SU-DHL-6 (cell line): ENCODE measurements around the gene TSPO.

ENCODE experiments used
- H2AFZ ChIP-seq: fragments of 200-600 bp; sonication (generic); 2 replicates; pipeline ENCODE4 v1.6.1; 2014; ENCODE audit warnings: low read depth, mild to moderate bottlenecking, moderate library complexity, mixed read lengths, antibody characterized with exemption, low read length; ENCODE audit not compliant: severe bottlenecking
- H3F3A ChIP-seq: fragments of 200-600 bp; shearing (Covaris generic); 2 replicates; pipeline ENCODE4 v1.6.0; 2016; ENCODE audit warnings: antibody characterized with exemption, mild to moderate bottlenecking; ENCODE audit not compliant: insufficient read depth
- H3K27ac ChIP-seq: fragments of 200-600 bp; sonication (generic); 2 replicates; pipeline ENCODE4 v1.5.1; 2016; ENCODE audit warnings: low read depth, mild to moderate bottlenecking, low read length, moderate library complexity, mixed read lengths
- H3K27me3 ChIP-seq: fragments of 200-600 bp; sonication (generic), shearing (Covaris generic); 2 replicates; pipeline ENCODE4 v1.6.0; 2014; ENCODE audit warnings: mild to moderate bottlenecking, low read length
- H3K36me3 ChIP-seq: fragments of 200-600 bp; sonication (generic); 2 replicates; pipeline ENCODE4 v1.6.1; 2014; ENCODE audit warnings: mild to moderate bottlenecking, low read length, mixed read lengths
- H3K4me2 ChIP-seq: fragments of 300-600, 200-600 bp; shearing (Covaris generic), sonication (generic); 2 replicates; pipeline ENCODE4 v1.6.0; 2014; ENCODE audit warnings: low read length, low read depth, mild to moderate bottlenecking; ENCODE audit not compliant: poor library complexity, severe bottlenecking
- H3K4me3 ChIP-seq: fragments of 200-600 bp; sonication (generic); 2 replicates; pipeline ENCODE4 v1.5.1; 2014; ENCODE audit warnings: antibody characterized with exemption, low read length, mild to moderate bottlenecking, mixed read lengths; ENCODE audit not compliant: insufficient read depth, poor library complexity, severe bottlenecking
- H3K79me2 ChIP-seq: fragments of 200-600 bp; sonication (generic); 2 replicates; pipeline ENCODE4 v1.6.1; 2014; ENCODE audit warnings: mild to moderate bottlenecking, low read length, moderate library complexity; ENCODE audit not compliant: insufficient read depth
- H3K9ac ChIP-seq: fragments of 200-600 bp; sonication (generic); 2 replicates; pipeline ENCODE4 v1.7.0; 2014; ENCODE audit warnings: mild to moderate bottlenecking, low read length
- H3K9me2 ChIP-seq: fragments of 200-600 bp; sonication (generic); replicated peaks from 2 replicates; pipeline ENCODE4 v1.6.1; 2014; ENCODE audit warnings: low read length; ENCODE audit not compliant: insufficient read depth
- H3K9me3 ChIP-seq: fragments of 200-600 bp; sonication (generic); 2 replicates; pipeline ENCODE4 v1.6.1; 2014; ENCODE audit warnings: low read length, mixed read lengths; ENCODE audit not compliant: insufficient read depth
- H4K20me1 ChIP-seq: fragments of 200-600 bp; sonication (generic); 2 replicates; pipeline ENCODE4 v1.6.1; 2014; ENCODE audit warnings: low read depth, mild to moderate bottlenecking, antibody characterized with exemption, low read length, moderate library complexity, mixed read lengths
- CTCF ChIP-seq: fragments of 200-600 bp; sonication (generic); IDR thresholded peaks from one replicate; pipeline ENCODE4 v1.5.1; 2017; ENCODE audit warnings: antibody characterized with exemption, mild to moderate bottlenecking, low read length, moderate library complexity; ENCODE audit not compliant: insufficient read depth, poor library complexity, severe bottlenecking
- EZH2phosphoT487 ChIP-seq: fragments of 200-600 bp; sonication (generic), shearing (Covaris generic); conservative IDR thresholded peaks from 2 replicates; pipeline ENCODE4 v1.6.1; 2018; ENCODE audit warnings: mild to moderate bottlenecking, antibody characterized with exemption, low read length, moderate library complexity, mixed read lengths

Gene TSPO

GRCh38 chr22:43160497-43161126 lies 9.3 kb downstream of the TSPO start:
- no peaks in the 10 kb centered on the region for H4K20me1 ChIP-seq
- H3K9me2 ChIP-seq, result no peaks in the 10 kb centered on the region
- no peak overlapping the region for H3K9ac ChIP-seq
- H3K9me3 ChIP-seq, result no peaks in the 10 kb centered on the region
- TF ChIP-seq CTCF (no peak), EZH2phosphoT487 (no peak)
- H2AFZ ChIP-seq, result no peak overlapping the region
- no peak overlapping the region for H3K27ac ChIP-seq
- no peaks in the 10 kb centered on the region for H3K79me2 ChIP-seq
- no peak overlapping the region for H3K4me3 ChIP-seq
- no peaks in the 10 kb centered on the region for H3K27me3 ChIP-seq
- no peak overlapping the region for H3K4me2 ChIP-seq
- no peaks in the 10 kb centered on the region for H3F3A ChIP-seq
- H3K36me3 ChIP-seq, result no peaks in the 10 kb centered on the region

- Histone ChIP-seq H2AFZ (no peak overlapping the region), H3K9me2 (no peaks in the 10 kb centered on the region), H3K4me2 (no peak overlapping the region), H3K9me3 (no peaks in the 10 kb centered on the region), H3K79me2 (no peaks in the 10 kb centered on the region), H3K4me3 (no peak overlapping the region), H4K20me1 (no peaks in the 10 kb centered on the region), H3K36me3 (no peaks in the 10 kb centered on the region), H3K9ac (no peak overlapping the region), H3K27me3 (no peaks in the 10 kb centered on the region), H3K27ac (no peak overlapping the region), H3F3A (no peaks in the 10 kb centered on the region)
- TF ChIP-seq CTCF (no peak), EZH2phosphoT487 (no peak)
Observed at GRCh38 chr22:43162412-43163150, 11.2 kb downstream of the TSPO start.

GRCh38 chr22:43163241-43163795 lies 12.0 kb downstream of the TSPO start:
- Histone ChIP-seq H3K4me3 (no peak overlapping the region), H2AFZ (no peak overlapping the region), H3K36me3 (no peaks in the 10 kb centered on the region), H3K9ac (no peak overlapping the region), H3K27me3 (no peaks in the 10 kb centered on the region), H3K9me3 (no peaks in the 10 kb centered on the region), H3K9me2 (no peaks in the 10 kb centered on the region), H3K79me2 (no peaks in the 10 kb centered on the region), H4K20me1 (no peaks in the 10 kb centered on the region), H3K27ac (no peak overlapping the region), H3F3A (no peaks in the 10 kb centered on the region), H3K4me2 (no peak overlapping the region)
- TF ChIP-seq CTCF, result no peak
- no peak for TF ChIP-seq EZH2phosphoT487
